CD4-positive, alpha-beta T cell (primary cell): ENCODE results near the gene PRKG1. TPM values are rescaled to one million over a fixed set of nuclear protein-coding genes. Genes with fewer than 3 reads are reported as not detected.

ENCODE experiments used
- ATAC-seq: fragments of 200-7000 bp; cut with Tn5 transposase; one replicate; pipeline ENCODE4 v1.10.0; 2022; ENCODE audit warnings: mild to moderate bottlenecking; ENCODE audit not compliant: poor library complexity
- CTCF ChIA-PET: fragments of 350-600 bp; sonication (Branson Sonifier 250); formaldehyde crosslinking; loops from one replicate; lab custom pipeline; 2021; ENCODE audit warnings: antibody characterized with exemption, inconsistent platforms; lab: Charles Lee
- POLR2A ChIA-PET: fragments of 350-600 bp; sonication (Branson Sonifier 250); formaldehyde crosslinking; loops from one replicate; lab custom pipeline; 2021; ENCODE audit warnings: antibody characterized with exemption, inconsistent platforms; lab: Charles Lee
- DNase-seq, 14 experiments: peaks; one replicate each; pipeline ENCODE4 v3.0.0-alpha.2; 2013 to 2020; ENCODE audit warnings: mixed read lengths in 2 of 14
- H3K27ac ChIP-seq, 2 donors: one replicate each; pipeline versions ENCODE4 v1.5.1 to v1.7.0; 2013; ENCODE audit warnings: low read length in 2 of 2, low read depth in 1 of 2, mild to moderate bottlenecking in 1 of 2
- H3K27me3 ChIP-seq, 2 experiments: 1 replicate in 1 of 2; 2 replicates in 1 of 2; pipeline versions ENCODE4 v1.6.1 to v1.7.0; 2013; ENCODE audit warnings: low read length in 2 of 2, control low read depth in 1 of 2, mild to moderate bottlenecking in 1 of 2, moderate library complexity in 1 of 2; ENCODE audit not compliant: insufficient read depth in 2 of 2, control insufficient read depth in 1 of 2
- H3K36me3 ChIP-seq: one replicate; pipeline ENCODE4 v1.6.1; 2013; ENCODE audit warnings: low read length, control low read depth; ENCODE audit not compliant: insufficient read depth
- H3K4me1 ChIP-seq: one replicate; pipeline ENCODE4 v1.6.1; 2013; ENCODE audit warnings: low read length, control low read depth; ENCODE audit not compliant: insufficient read depth
- H3K4me3 ChIP-seq: one replicate; pipeline ENCODE4 v1.5.1; 2013; ENCODE audit warnings: mild to moderate bottlenecking, low read length, moderate library complexity
- H3K9me3 ChIP-seq, 2 experiments: 1 replicate in 1 of 2; 2 replicates in 1 of 2; pipeline versions ENCODE4 v1.6.1 to v1.7.0; 2013; ENCODE audit warnings: low read length in 2 of 2, mild to moderate bottlenecking in 2 of 2, control low read depth in 1 of 2, moderate library complexity in 1 of 2; ENCODE audit not compliant: control insufficient read depth in 1 of 2, insufficient read depth in 1 of 2
- H3K27ac Mint-ChIP-seq: one replicate; pipeline ENCODE4 v1.8.0; 2020; ENCODE audit warnings: mixed read lengths
- H3K27me3 Mint-ChIP-seq: one replicate; pipeline ENCODE4 v1.8.0; 2021; ENCODE audit warnings: mixed read lengths
- H3K36me3 Mint-ChIP-seq: one replicate; pipeline ENCODE4 v1.8.0; 2021; ENCODE audit warnings: low read depth, mixed read lengths
- H3K4me1 Mint-ChIP-seq: one replicate; pipeline ENCODE4 v1.8.0; 2021; ENCODE audit warnings: low read depth, mixed read lengths
- H3K4me3 Mint-ChIP-seq: one replicate; pipeline ENCODE4 v1.8.0; 2020; ENCODE audit warnings: mild to moderate bottlenecking, mixed read lengths
- H3K9me3 Mint-ChIP-seq: one replicate; pipeline ENCODE4 v1.8.0; 2020; ENCODE audit warnings: mixed read lengths
- intact Hi-C, 2 experiments: fragments of 100-400 bp; cut with DNase I in 1 of 2; cut with micrococcal nuclease in 1 of 2; formaldehyde crosslinking; loops; one replicate each; pipeline versions ENCODE4 v1.15.1 to v1.9.0; 2023 to 2025; cut with DNase I, micrococcal nuclease
- total RNA-seq, 174 experiments: library from RNA in 2 of 174; stranded (reverse) in 2 of 174; gene quantifications; one replicate each; pipeline ENCODE4 v1.2.3 and lab custom pipeline; 2021 to 2026
- TF ChIP-seq, protein P1 (sequence below): fragments of 200-600 bp; IDR thresholded peaks from one replicate; pipeline ENCODE4 v1.8.0; 2022; ENCODE audit warnings: antibody characterized with exemption, mild to moderate bottlenecking

PRKG1 gene
- total RNA-seq, 2 experiments from 2014 or later, result 0.31 TPM; not detected in 1

- Mint-ChIP-seq H3K36me3 (no peaks in the 10 kb centered on the region), H3K4me1 (no peaks in the 10 kb centered on the region), H3K27me3 (no peaks in the 10 kb centered on the region), H3K4me3 (no peak overlapping the region), H3K27ac (no peak overlapping the region), H3K9me3 (no peaks in the 10 kb centered on the region)
- no peak for DNase-seq
- no peak for ATAC-seq
- Histone ChIP-seq H3K9me3 (peaks cover 0 to 3% of the 10 kb centered on the region in 2 experiments), H3K27me3 (no peaks in the 10 kb centered on the region), H3K4me3 (no peak overlapping the region), H3K27ac (no peak overlapping the region), H3K36me3 (no peaks in the 10 kb centered on the region), H3K4me1 (no peaks in the 10 kb centered on the region)
- intact Hi-C loops, result no loop called here
- TF ChIP-seq, protein P1, sequence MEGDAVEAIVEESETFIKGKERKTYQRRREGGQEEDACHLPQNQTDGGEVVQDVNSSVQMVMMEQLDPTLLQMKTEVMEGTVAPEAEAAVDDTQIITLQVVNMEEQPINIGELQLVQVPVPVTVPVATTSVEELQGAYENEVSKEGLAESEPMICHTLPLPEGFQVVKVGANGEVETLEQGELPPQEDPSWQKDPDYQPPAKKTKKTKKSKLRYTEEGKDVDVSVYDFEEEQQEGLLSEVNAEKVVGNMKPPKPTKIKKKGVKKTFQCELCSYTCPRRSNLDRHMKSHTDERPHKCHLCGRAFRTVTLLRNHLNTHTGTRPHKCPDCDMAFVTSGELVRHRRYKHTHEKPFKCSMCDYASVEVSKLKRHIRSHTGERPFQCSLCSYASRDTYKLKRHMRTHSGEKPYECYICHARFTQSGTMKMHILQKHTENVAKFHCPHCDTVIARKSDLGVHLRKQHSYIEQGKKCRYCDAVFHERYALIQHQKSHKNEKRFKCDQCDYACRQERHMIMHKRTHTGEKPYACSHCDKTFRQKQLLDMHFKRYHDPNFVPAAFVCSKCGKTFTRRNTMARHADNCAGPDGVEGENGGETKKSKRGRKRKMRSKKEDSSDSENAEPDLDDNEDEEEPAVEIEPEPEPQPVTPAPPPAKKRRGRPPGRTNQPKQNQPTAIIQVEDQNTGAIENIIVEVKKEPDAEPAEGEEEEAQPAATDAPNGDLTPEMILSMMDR, result no peak
- ChIA-PET POLR2A (no interaction called here), CTCF (no interaction called here)
These were observed 227.4 kb downstream of the PRKG1 start for GRCh38 chr10:51301644-51302043.

GRCh38 chr10:51302316-51302715 is 228.0 kb downstream of the PRKG1 start:
- intact Hi-C loops, result no loop called here
- POLR2A ChIA-PET, result no interaction called here
- H3K4me1 ChIP-seq, result no peaks in the 10 kb centered on the region
- H3K4me3 Mint-ChIP-seq, result no peak overlapping the region
- no peaks in the 10 kb centered on the region for H3K36me3 ChIP-seq
- no peaks in the 10 kb centered on the region for H3K4me1 Mint-ChIP-seq
- ATAC-seq (no peak), DNase-seq (no peak)
- H3K27ac Mint-ChIP-seq, result no peak overlapping the region
- H3K27me3 Mint-ChIP-seq, result no peaks in the 10 kb centered on the region
- H3K27me3 ChIP-seq, result no peaks in the 10 kb centered on the region
- H3K9me3 Mint-ChIP-seq, result no peaks in the 10 kb centered on the region
- no peak overlapping the region for H3K27ac ChIP-seq
- no peak overlapping the region for H3K4me3 ChIP-seq
- H3K9me3 ChIP-seq, result peaks cover 0 to 3% of the 10 kb centered on the region in 2 experiments
- CTCF ChIA-PET, result no interaction called here
- H3K36me3 Mint-ChIP-seq, result no peaks in the 10 kb centered on the region
- TF ChIP-seq, protein P1, result no peak

GRCh38 chr10:51308116-51308515 is 233.8 kb downstream of the PRKG1 start:
- peaks cover 3% of the 10 kb centered on the region for H3K9me3 Mint-ChIP-seq
- H3K4me3 ChIP-seq, result no peak overlapping the region
- no peaks in the 10 kb centered on the region for H3K9me3 ChIP-seq
- no peak overlapping the region for H3K4me3 Mint-ChIP-seq
- H3K36me3 ChIP-seq, result no peaks in the 10 kb centered on the region
- intact Hi-C loops, result no loop called here
- H3K27ac ChIP-seq, result no peak overlapping the region
- H3K4me1 Mint-ChIP-seq, result no peaks in the 10 kb centered on the region
- no peak for DNase-seq
- ChIA-PET POLR2A (no interaction called here), CTCF (no interaction called here)
- H3K27me3 ChIP-seq, result no peaks in the 10 kb centered on the region
- no peak overlapping the region for H3K27ac Mint-ChIP-seq
- H3K36me3 Mint-ChIP-seq, result no peaks in the 10 kb centered on the region
- no peaks in the 10 kb centered on the region for H3K27me3 Mint-ChIP-seq
- TF ChIP-seq, protein P1, result no peak
- ATAC-seq, result no peak
- no peaks in the 10 kb centered on the region for H3K4me1 ChIP-seq
